Kidney glomerular epithelial cell (primary cell): Measurements from ENCODE around the gene HPN.
A peak's percentile ranks its signal among the peaks of the same experiment; 100 is the strongest.
"Not testable (repeated sequence)": the region's sequence is repeated elsewhere in the genome, so short reads cannot be mapped to it uniquely, and the experiment has no call there.

Experiments used
- DNase-seq: peaks from one replicate; lab custom pipeline; 2025; lab: John Stamatoyannopoulos, UW

The HPN gene

DNA sequence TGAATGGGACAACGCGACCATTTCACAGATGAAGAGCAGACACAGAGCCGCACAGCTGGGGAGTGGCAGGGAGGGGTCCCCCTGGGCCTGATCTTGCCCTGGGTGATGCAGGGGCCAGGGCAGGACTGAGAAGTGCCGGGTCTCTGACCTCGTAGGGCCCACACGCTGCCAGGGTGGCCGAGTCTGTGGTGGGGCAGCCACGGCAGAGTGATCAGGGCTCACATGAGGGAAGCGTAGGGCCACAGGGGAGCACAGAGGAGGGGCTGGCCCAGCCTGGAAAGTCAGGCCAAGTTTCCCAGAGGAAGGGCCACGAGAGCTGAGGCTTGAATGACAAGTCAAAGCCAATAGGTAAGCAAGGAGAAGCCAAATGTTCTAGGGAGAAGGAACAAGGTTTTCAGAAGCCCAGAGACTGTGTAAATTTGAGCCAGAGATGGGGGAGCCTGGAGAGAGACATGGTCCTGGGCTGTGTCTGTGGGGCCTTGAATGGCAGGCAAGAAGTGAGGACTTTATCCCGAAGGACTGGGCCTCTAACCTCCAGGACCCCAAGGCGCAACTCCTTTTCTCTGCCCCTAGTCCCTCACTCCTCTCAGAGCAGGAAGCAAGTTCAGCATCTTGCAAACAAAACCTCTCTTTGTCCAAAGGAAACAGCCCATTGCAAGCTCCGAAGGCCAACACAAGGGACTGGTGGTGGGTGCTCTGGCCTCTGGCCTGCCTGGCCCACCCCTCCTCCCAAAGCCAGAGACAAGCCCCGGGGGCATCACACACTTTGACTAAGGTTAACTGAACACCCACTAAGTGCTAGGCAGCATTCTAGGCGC lies 42.4 kb downstream of the HPN start:
- no peak for DNase-seq

DNA sequence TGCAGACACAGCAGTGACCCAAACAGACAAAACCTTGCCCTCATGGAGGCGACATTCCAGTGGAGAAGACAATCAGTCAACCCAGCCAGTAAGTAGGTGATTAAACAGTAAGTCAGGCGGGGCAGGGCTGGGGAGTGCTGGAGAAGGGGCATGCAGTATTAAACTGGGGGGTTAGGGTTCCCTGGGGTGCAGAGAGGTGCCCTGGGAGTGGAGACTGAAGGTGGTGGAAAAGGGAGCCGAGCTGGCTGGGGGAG lies 42.9 kb downstream of the HPN start:
- DNase-seq, result no peak

DNA sequence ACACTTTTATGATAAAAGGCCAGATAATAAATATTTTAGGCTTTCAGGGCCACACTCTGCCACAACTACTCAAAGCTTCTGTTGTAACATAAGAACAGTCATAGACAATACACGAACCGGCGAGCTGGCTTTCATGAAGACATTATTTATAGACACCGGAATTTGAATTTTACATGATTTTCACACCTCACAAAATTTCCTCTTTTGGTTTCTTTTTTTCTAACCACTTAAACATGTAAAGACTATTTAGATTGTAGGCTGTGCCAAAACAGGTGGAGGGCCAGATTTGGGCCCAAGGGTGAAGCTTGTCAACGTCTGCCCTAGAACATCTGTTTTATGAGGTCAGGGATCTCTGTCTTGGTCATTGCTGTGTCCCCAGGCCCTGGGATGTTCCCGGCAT lies 44.4 kb downstream of the HPN start:
- no peak for DNase-seq

DNA sequence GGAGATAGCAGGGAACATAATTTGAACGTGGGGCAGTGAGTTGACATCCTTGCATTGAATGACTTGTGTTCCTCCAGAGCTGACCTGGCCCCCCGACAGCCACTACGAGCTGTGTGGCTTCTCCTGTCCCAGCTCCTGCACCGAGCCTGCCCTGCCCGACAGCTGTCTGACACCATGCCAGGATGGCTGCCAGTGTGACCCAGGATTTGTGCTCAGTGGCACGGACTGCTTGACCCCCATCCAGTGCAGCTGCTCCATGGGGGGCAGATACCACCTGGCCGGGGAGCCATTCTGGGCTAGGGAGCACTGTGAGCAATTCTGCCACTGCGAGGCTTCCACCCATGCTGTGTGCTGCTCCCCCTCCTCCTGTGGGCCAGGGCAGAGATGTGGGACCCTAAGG lies 44.9 kb downstream of the HPN start:
- no peak for DNase-seq

DNA sequence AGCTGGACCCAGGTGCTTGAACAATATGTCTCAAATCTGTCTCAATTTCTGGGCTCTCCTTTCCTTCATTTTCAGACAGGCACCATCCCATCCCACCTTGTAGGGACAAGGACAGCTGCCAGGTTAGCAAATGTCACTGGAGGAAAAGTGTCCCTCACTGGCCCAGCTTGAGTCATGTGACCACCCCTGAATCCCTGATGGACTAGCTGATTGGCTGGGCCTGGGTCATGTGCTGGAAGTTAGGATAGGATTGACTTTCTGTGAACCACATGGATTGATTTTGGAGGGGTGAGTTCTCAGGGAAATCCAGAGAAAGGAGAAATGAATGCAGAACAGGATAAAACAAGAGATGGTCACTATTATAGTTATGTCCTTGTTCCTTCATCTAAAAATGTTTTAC lies 45.9 kb downstream of the HPN start:
- DNase-seq, result no peak

DNA sequence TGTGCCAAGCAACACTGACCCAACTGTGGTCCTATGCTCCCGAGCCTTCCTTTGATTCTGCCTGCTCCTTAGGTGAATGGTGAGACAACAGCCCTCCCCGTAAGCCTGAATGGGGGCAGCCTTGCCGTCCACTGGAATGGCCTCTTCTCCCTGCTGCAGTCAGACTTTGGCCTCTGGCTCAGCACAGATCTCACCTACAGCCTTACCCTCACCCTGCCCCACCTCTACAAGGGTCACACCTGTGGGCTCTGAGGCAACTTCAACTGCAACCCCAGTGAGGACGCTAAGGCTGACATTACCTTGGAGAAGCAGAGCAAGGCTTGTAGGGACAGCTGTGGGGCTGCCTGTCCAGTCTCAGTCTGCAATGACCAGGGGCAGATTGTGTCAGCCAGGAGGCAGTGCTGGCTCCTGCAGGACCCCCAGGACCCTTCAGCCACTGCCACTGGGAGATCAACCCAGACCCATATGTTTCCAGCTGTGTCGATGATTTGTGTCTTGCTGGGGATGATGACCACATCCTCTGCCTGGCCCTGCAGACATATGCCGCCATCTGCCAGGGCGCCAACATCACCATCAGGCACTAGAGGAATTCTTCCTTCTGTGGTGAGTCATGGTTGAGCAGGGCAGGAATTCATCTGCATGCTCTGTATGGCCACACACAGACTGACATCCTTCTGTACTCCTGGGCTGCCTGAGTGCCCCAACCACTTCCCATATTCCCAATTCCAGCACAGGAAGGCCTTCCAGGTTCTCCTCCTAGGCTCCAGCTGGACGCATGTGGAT lies 46.8 kb downstream of the HPN start:
- DNase-seq, result peak; percentile 80

DNA sequence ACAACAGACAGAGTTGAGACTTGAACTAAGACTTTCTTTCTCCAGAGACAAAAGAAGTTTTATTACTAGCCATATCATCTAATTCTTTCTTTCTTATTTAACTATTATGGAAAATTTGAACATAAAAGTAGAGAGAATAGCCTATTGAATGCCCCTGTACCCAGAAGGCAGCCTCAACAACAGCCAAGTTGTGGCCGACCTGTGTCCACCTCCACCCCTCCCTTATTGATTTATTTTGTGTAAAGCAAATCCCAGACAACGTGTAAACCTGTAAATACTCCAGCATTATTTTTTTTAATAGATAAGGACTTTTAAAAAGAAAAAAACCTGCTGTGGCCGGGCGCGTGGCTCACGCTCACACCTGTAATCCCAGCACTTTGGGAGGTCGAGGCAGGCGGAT lies 48.0 kb downstream of the HPN start:
- DNase-seq, result no peak

DNA sequence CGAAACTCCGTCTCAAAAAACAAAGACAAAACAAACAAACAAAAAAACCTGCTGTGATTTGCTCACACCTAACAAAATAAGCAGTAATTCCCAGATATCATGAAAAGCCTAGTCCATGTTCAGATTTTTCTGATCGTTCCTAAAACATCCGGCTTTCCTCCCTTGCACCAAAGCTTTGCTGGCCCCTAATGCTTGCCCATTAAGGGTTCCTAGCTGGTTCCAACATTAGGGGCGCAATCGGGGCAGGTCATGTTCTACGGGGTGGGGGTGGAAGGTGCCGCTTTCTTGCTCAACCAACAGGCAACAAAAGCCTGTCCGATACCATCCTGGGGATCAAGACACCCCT lies 48.6 kb downstream of the HPN start:
- DNase-seq, result no peak

DNA sequence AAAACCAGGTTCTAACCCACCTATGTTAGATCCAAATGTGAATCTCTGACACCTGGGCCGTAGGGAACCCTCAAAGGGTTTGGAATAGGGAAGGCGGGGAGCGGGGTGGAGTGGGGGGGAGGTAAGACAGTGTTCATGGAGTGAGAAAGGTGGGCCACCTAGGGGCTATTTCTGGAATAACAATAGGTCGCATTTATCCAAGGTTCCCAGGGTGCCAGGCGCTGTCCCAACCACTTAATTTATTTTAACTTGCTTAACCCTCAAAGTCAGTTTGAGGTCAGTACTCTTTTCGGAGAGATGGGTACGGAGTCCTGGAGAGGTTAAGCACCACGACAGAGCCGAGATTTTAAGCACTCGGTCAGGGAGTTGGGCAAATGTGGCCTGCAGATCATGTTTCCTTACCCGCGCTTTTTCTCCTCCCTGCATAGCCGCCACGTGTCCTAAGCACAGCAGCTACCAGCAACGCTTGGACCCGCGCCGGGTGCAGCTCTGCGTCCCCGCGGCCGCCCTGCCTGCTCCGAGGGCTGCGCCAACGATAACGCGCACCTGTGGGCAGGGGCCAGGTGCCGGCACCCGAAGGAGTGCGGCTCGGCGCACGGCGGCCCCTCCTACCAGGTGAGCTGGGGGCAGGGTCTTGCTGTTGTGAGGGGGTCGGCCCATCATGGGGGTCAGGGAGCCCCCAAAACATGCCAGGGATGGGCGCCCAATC lies 49.1 kb downstream of the HPN start:
- DNase-seq, result peak; percentile 24

DNA sequence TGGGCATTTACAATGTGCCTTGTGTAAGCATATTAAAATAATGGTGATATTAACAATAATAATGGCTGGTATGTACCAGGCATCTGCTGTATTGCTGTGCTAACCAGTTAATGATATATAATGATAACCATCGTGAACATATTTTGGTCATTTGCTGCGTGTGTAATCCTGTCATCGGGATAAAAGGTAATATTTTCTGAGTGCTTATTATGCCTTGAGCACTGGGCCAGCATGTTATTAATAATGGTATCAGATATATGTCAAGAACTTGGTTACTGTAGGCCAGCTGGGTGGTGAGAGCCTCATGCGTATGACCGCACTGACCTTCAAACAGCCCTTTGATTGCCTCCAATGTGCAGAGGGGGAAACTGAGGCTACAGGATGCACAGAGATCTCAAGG lies 51.9 kb downstream of the HPN start:
- DNase-seq, result no peak

DNA sequence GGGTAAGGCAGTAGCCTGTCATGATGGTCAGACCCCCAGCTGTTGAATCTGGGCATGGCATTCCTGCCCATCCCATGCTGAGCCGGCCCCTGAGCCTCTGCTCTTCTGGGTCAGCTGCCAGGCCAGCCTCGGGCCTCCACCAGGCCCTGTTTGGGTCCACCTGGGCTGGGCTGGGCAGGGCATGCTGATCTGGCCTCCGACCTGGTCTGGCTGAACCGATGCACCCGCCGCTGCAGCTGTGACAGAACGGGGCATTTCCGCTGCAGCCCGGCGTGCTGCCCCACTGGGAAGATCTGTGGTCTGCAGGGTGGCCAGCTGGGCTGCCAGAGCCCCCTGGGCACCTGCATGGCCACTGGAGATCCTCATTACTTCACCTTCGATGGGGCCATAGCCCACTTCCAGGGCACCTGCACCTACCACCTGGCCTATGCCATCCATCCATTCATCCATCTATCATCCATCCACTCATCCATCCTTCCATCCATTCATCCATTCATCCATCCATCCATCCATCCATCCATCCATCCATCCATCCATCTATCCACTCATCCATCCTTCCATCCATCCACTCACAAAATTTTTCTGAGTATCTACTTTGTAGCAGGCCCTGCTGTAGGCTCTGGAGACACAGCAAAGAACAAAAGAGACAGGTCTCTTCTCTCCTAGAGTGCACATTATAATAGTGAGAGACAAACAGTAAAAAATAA lies 52.6 kb downstream of the HPN start:
- DNase-seq, result no peak

DNA sequence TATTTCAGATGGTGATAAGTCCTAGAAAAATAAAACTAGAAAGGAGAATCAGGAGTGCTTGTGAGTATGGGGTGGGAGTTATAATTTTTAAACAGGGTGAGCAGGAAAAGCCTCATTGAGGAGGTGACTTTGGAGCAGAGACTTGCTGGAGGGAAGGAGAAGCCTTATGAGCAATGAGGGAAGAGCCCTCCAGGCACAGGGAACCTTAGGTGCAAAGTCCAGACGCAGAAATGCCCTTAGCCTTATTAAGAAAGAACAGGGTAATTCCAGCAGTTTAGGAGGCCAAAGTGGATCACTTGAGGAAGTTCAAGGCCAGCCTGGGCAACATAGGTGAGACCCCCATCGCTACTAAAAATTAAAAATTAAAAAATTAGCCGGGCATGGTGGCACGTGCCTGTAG lies 53.1 kb downstream of the HPN start:
- no peak for DNase-seq

DNA sequence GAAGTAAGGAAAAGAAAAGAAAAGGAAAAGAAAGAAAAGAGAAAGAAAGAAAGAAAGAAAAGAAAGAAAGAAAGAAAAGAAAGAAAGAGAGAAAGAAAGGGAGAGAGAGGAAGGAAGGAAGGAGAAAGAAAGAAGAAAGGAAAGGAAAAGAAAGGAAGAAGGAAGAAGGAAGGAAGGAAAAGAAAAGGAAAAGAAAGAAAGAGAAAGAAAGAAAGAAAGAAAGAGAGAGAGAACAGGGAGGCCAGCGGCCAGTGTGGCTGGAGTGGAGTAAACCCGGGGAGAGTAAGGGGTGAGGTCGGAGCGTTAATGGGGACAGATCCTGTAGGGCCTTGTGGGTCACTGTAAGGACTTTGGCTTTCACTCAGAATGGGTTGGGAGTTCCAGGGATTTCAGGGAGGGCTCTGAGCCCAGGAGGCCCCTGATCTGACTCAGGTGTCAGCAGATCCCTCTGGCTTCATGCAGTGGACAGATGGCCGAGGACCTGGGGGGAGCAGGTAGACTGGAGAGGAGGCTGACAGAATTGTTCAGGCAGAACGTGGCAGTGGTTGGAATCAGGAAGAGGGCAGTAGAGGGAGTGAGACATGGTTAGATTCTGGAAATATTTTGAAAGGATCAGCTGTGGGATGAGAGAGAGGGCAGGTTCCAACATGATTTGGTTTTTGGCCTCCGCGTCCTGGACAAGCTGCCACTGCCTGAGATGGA lies 54.3 kb downstream of the HPN start:
- no peak for DNase-seq

DNA sequence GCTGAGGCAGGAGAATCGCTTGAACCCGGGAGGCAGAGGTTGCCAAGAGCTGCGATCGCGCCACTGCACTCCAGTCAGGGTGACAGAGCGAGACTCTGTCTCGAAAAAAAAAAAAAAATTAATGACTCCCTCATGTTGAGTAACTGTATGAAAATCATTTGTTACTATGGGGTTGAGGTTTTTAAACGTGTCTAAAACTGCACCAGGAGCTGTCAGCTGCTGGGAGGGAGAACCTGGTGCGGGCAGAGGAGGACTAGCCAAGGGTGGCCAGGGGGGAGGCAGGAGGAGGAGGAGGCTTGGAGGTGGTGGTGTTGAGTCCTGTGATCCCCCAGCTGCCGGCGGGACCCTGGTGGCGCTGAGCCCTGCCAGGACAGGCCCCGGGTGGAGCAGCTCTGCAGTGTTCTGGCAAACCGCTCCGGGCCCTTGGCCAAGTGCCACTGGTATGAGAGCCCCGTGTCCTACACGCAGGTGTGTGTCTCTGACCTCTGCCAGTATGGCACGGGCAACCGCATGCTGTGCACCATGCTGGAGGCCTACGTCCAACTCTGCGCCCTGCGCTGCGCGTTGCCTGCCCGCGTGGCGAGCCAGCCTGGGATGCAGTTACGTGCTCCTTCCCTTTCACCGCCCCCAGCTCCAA lies 57.0 kb downstream of the HPN start:
- no peak for DNase-seq

DNA sequence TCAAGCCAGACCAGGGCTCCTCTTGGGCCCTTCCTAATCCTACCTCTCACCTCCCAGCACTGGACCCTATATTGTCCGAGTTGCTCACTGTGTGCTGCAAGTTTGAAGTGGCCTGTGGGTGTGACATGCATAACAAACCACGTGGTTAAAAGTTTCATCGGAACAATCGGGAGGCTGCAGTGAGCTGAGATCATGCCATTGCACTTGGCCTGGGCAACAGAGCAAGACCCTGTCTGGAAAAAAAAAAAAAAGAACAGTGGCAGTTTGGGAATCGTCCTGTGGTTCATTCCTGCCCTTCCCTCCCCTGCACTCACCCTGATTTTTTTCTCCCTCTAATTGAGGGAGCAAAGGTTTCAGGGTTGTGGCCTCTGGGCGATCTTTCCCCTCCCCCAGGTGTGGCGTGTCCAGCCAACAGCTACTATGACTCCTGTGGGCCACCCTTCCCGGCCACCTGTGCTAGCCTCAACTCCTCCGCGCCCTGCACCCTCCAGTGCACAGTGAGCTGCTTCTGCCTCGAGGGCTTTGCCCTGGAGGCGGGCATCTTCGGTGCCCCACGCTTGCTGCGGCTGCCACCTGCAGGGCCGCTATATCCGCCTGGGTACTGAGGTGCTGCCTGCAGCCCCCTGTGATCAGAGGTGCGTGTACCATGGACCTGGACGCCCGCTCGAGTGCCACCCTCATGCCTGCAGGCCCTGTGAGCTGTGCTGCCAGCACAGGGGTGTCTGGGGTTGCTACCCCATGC lies 57.8 kb downstream of the HPN start:
- no peak for DNase-seq

DNA sequence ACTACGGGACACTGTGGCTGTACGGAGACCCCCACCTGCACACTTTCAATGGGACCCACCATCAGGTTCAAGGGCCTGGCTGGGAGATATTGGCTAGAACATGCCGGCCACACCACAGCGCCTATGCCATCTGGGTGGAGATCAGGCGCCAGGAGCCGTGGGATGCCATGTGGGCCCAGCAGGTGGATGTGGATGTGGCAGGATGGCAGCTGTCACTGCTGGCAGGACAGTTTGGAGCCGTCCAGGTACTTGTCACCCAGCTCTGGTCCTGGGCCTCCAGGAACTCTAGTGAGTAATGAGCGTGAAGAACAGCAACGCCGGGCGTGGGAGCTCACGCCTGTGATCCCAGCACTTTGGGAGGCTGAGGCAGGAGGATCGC lies 58.4 kb downstream of the HPN start:
- no peak for DNase-seq

DNA sequence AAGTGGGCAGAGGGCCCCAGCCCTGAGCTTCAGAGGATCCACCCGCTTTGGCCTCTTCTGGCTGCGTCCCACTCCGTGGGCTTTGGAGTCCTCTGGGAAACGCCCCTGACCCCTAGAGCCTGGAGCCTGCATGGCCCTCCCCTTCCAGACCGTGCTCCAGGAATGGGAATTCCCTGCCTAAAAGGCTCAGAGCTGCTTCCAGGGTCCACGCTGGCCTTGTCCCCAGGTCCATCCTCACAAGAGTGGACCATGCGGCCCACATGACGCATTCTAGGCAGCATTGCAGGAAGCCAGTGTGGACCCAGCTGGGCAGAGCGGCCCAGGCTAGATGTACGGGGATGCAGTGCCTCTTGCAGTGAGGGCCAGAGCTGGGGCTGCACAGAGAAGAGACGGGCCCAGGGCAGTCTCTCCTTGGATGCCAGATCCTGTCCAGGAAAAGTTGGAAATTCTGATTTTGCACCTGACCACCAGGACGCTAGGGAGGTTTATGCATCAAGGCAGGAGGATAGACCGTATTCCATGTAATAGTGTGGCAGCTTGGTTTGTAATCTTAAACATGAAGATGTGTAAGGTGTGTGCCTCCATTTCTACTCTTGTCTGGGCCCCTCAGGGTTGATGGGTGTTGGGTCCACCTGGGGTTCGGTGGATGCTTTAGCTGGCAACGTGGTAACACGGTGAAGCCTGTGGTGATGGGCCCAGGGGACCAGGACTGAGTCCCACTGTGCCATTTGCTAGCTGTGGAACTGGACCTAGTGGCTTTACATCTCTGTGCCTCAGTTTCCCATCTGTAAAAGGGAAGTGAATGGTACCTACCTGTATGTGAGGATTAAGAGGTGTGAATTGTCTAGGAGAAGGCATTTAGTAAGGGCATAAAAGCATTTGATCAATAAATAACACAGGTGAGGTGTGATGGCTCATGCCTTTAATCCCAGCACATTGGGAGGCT lies 59.3 kb downstream of the HPN start:
- no peak for DNase-seq

DNA sequence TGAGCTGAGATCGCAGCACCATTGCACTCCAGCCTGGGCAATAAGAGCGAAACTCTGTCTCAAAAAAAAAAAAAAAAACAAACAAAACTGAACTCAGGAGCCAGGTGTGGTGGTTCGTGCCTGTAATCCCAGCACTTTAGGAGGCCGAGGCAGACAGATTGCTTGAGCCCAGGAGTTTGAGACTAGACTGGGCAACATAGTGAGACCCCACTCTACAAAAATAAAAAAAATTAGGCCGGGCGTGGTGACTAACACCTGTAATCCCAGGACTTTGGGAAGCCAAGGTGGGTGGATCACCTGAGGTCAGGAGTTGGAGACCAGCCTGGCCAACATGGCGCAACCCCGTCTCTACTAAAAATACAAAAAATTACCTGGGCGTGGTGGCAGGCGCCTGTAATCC lies 60.4 kb downstream of the HPN start:
- not testable (repeated sequence) for DNase-seq

DNA sequence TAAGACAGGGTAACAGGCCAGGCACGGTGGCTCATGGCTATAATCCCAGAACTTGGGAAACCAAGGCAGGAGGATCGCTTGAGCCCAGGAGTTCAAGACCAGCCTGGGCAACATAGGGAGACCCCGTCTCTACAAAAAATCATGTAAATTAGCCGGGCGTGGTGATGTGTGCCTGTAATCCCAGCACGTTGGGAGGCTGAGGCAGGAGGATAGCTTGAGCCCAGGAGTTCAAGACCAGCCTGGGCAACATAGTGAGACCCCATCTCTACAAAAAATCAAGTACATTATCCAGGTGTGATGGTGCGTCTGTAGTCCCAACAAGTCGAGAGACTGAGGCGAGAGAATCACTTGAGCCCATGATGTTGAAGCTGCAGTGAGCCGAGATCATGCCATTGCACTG lies 62.1 kb downstream of the HPN start:
- DNase-seq, result not testable (repeated sequence)

DNA sequence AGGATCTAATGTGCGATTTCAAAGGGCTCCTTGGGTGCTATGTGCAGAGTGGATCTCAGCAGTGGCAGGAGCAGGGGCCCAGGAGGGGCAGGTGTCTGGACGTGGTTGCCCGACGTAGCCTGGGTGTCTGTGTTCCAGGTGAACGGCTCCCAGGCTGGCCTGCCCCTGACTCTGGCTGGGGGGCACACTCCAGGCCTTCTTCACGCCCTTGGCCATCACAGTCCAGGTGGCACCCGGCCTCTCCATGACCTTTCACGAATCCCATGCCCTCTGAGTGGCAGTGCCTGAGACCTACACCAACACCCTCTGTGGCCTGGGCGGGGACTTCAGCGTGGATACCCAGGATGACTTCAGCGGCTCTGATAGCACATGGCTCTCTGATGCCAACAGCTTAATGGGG lies 62.8 kb downstream of the HPN start:
- DNase-seq, result no peak
